K562 (cell line): ENCODE results near the gene ADAM22.

Source experiments
- CTCF ChIP-seq, 3 experiments: IDR thresholded peaks in 2 of 3; conservative IDR thresholded peaks in 1 of 3; 2 replicates each; pipeline ENCODE4 v1.5.1; 2011 to 2012; ENCODE audit warnings: low read length in 3 of 3, mild to moderate bottlenecking in 3 of 3, control low read depth in 2 of 3, improper control_type of control experiment in 1 of 3, inconsistent platforms in 1 of 3, low read depth in 1 of 3, mixed read lengths in 1 of 3, moderate library complexity in 1 of 3; ENCODE audit not compliant: insufficient read depth in 2 of 3
- ELF1 ChIP-seq: fragments of 200-800 bp; sonication (Bioruptor generic); IDR thresholded peaks from 2 replicates; pipeline ENCODE4 v1.6.1; 2016; ENCODE audit warnings: missing genetic modification characterization, missing compliant biosample characterization
- POLR2A ChIP-seq: fragments of 450-650 bp; conservative IDR thresholded peaks from 2 replicates; pipeline ENCODE4 v1.6.1; 2016
- SRSF3 ChIP-seq: fragments of 200-400 bp; formaldehyde crosslinking; IDR thresholded peaks from 2 replicates; pipeline ENCODE4 v1.6.1; 2016; ENCODE audit warnings: mild to moderate bottlenecking, low read length, moderate library complexity; ENCODE audit not compliant: insufficient read depth
- ZNF134 ChIP-seq: fragments of 250-450 bp; sonication (Bioruptor Pico); conservative IDR thresholded peaks from 2 replicates; pipeline ENCODE4 v1.4.0; 2020
- TF ChIP-seq, protein P1 (sequence below): sonication (generic); formaldehyde crosslinking; IDR thresholded peaks from 2 replicates; pipeline ENCODE4 v1.8.0; 2022; ENCODE audit warnings: mild to moderate bottlenecking, low read depth, missing genetic modification reagents
- TF ChIP-seq, protein P2 (sequence below): fragments of 150-350 bp; conservative IDR thresholded peaks from 2 replicates; pipeline ENCODE4 v1.6.1; 2014; ENCODE audit warnings: low read length

- TF ChIP-seq, protein P1, sequence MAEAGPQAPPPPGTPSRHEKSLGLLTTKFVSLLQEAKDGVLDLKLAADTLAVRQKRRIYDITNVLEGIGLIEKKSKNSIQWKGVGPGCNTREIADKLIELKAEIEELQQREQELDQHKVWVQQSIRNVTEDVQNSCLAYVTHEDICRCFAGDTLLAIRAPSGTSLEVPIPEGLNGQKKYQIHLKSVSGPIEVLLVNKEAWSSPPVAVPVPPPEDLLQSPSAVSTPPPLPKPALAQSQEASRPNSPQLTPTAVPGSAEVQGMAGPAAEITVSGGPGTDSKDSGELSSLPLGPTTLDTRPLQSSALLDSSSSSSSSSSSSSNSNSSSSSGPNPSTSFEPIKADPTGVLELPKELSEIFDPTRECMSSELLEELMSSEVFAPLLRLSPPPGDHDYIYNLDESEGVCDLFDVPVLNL (CRISPR knock-in tag), result no peak
- no peak for TF ChIP-seq ZNF134 (CRISPR knock-in tag)
- TF ChIP-seq SRSF3, result no peak
- TF ChIP-seq, protein P2, sequence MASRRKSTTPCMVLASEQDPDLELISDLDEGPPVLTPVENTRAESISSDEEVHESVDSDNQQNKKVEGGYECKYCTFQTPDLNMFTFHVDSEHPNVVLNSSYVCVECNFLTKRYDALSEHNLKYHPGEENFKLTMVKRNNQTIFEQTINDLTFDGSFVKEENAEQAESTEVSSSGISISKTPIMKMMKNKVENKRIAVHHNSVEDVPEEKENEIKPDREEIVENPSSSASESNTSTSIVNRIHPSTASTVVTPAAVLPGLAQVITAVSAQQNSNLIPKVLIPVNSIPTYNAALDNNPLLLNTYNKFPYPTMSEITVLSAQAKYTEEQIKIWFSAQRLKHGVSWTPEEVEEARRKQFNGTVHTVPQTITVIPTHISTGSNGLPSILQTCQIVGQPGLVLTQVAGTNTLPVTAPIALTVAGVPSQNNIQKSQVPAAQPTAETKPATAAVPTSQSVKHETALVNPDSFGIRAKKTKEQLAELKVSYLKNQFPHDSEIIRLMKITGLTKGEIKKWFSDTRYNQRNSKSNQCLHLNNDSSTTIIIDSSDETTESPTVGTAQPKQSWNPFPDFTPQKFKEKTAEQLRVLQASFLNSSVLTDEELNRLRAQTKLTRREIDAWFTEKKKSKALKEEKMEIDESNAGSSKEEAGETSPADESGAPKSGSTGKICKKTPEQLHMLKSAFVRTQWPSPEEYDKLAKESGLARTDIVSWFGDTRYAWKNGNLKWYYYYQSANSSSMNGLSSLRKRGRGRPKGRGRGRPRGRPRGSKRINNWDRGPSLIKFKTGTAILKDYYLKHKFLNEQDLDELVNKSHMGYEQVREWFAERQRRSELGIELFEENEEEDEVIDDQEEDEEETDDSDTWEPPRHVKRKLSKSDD, result no peak
- TF ChIP-seq ELF1 (tag), result no peak
- no peak for TF ChIP-seq POLR2A
- TF ChIP-seq CTCF (IDR thresholded peaks at IDR 0.05 in 2 of 3, conservative IDR thresholded peaks at IDR 0.05 in 1 of 3; ENCODE audit: insufficient read depth in 2 of 3, low read depth in 1 of 3, low read length in 3 of 3), result no peak
These were observed 156.2 kb downstream of the ADAM22 start for GRCh38 chr7:88090240-88090639.
